ENCODE data around the gene TYW5. TPM values are rescaled to one million over a fixed set of nuclear protein-coding genes. Genes with fewer than 3 reads are reported as not detected.

TYW5 gene
- total and polyA plus RNA-seq, 2 of the 13 experiments (the other 11 are each of a cell fraction or from before 2014, with no cell fraction given): 8.3 to 14.6 TPM

DNA sequence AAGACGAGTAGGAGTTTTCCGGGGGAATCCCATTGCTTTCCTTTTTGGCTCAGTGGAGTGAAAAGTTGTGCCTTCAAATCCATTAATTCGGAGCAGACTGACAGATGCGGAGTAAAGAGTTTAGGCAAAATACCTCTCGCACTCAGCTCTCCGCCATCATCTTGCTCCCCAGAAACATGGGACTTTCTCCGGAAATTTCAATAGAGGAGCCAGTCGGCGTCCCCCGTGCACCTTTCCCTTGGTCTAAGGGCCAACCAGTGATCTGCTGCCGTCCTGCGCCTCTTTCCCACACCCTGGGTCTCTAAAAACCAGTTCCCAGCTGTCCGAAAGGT lies 318 bp downstream of the TYW5 start (continued):
- TF ChIP-seq TOPORS (CRISPR knock-in tag; IDR thresholded peaks at IDR 0.05) (no peak), HCFC1 (IDR thresholded peaks at IDR 0.05; ENCODE audit: low read depth, low read length) (no peak), GATAD1 (CRISPR knock-in tag; IDR thresholded peaks at IDR 0.05) (no peak), PITX1 (CRISPR knock-in tag; IDR thresholded peaks at IDR 0.05) (no peak), ZFY (CRISPR knock-in tag; IDR thresholded peaks at IDR 0.05) (no peak), HMG20A (CRISPR knock-in tag; IDR thresholded peaks at IDR 0.05; ENCODE audit: borderline replicate concordance) (no peak), ZNF234 (CRISPR knock-in tag; conservative IDR thresholded peaks at IDR 0.05) (peak; percentile 26; the same call in 1 of the 2 replicates), ZNF44 (CRISPR knock-in tag; IDR thresholded peaks at IDR 0.05) (no peak), ARNT (IDR thresholded peaks at IDR 0.05) (no peak), ATF7 (IDR thresholded peaks at IDR 0.05) (no peak), ATF7 (CRISPR knock-in tag; IDR thresholded peaks at IDR 0.05) (no peak), MXI1 (IDR thresholded peaks at IDR 0.05; ENCODE audit: borderline replicate concordance, low read depth, low read length) (no peak), CHD2 (IDR thresholded peaks at IDR 0.05; ENCODE audit: low read depth, low read length) (no peak), ZFP36L1 (CRISPR knock-in tag; IDR thresholded peaks at IDR 0.05) (no peak), RXRA (CRISPR knock-in tag; IDR thresholded peaks at IDR 0.05) (no peak), ZSCAN12 (CRISPR knock-in tag; IDR thresholded peaks at IDR 0.05) (peak; percentile 91), THYN1 (CRISPR knock-in tag; IDR thresholded peaks at IDR 0.05; ENCODE audit: borderline replicate concordance, low read depth) (no peak), IRX3 (CRISPR knock-in tag; IDR thresholded peaks at IDR 0.05; ENCODE audit: borderline replicate concordance, low read depth) (0 out of 2 replicates have a peak, but pooled peaks have one; percentile 16), RBAK (CRISPR knock-in tag; IDR thresholded peaks at IDR 0.05) (no peak)
- TF ChIP-seq, protein P1, sequence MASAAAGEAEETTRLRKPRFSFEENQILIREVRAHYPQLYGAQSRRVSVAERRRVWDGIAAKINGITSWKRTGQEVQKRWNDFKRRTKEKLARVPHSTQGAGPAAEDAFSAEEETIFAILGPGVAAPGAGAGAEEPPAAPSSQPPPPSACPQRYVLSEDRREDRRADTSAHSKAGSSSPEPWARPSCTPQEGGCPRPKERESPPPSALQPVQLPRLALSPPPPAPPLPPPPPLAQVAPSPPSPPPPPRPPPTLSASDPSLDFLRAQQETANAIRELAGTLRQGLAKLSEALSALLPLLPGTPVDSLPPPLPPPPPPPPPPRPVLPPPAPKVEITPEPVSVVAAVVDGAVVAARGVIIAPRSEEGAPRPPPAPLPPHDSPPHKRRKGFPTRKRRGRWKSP (CRISPR knock-in tag; IDR thresholded peaks at IDR 0.05): no peak
- TF ChIP-seq, protein P2, sequence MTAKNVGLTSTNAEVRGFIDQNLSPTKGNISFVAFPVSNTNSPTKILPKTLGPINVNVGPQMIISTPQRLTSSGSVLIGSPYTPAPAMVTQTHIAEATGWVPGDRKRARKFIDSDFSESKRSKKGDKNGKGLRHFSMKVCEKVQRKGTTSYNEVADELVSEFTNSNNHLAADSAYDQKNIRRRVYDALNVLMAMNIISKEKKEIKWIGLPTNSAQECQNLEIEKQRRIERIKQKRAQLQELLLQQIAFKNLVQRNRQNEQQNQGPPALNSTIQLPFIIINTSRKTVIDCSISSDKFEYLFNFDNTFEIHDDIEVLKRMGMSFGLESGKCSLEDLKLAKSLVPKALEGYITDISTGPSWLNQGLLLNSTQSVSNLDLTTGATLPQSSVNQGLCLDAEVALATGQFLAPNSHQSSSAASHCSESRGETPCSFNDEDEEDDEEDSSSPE (CRISPR knock-in tag; IDR thresholded peaks at IDR 0.05): no peak
- TF ChIP-seq, protein P3, sequence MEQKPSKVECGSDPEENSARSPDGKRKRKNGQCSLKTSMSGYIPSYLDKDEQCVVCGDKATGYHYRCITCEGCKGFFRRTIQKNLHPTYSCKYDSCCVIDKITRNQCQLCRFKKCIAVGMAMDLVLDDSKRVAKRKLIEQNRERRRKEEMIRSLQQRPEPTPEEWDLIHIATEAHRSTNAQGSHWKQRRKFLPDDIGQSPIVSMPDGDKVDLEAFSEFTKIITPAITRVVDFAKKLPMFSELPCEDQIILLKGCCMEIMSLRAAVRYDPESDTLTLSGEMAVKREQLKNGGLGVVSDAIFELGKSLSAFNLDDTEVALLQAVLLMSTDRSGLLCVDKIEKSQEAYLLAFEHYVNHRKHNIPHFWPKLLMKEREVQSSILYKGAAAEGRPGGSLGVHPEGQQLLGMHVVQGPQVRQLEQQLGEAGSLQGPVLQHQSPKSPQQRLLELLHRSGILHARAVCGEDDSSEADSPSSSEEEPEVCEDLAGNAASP (CRISPR knock-in tag; IDR thresholded peaks at IDR 0.05; ENCODE audit: borderline replicate concordance): no peak
- TF ChIP-seq, protein P4, sequence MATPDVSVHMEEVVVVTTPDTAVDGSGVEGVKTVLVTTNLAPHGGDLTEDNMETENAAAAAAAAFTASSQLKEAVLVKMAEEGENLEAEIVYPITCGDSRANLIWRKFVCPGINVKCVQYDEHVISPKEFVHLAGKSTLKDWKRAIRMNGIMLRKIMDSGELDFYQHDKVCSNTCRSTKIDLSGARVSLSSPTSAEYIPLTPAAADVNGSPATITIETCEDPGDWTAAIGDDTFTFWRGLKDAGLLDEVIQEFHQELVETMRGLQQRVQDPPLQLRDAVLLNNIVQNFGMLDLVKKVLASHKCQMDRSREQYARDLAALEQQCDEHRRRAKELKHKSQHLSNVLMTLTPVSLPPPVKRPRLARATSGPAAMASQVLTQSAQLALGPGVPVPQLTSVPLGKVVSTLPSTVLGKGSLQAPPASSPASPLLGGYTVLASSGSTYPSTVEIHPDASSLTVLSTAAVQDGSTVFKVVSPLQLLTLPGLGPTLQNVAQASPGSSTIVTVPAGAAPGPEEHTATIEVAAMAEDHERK (CRISPR knock-in tag; IDR thresholded peaks at IDR 0.05; ENCODE audit: low read depth): no peak
- TF ChIP-seq, protein P5, sequence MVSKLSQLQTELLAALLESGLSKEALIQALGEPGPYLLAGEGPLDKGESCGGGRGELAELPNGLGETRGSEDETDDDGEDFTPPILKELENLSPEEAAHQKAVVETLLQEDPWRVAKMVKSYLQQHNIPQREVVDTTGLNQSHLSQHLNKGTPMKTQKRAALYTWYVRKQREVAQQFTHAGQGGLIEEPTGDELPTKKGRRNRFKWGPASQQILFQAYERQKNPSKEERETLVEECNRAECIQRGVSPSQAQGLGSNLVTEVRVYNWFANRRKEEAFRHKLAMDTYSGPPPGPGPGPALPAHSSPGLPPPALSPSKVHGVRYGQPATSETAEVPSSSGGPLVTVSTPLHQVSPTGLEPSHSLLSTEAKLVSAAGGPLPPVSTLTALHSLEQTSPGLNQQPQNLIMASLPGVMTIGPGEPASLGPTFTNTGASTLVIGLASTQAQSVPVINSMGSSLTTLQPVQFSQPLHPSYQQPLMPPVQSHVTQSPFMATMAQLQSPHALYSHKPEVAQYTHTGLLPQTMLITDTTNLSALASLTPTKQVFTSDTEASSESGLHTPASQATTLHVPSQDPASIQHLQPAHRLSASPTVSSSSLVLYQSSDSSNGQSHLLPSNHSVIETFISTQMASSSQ (IDR thresholded peaks at IDR 0.05; ENCODE audit: low read depth): 0 out of 2 replicates have a peak, but pooled peaks have one; percentile 27
- TF ChIP-seq, protein P5 (CRISPR knock-in tag; IDR thresholded peaks at IDR 0.05; ENCODE audit: borderline replicate concordance): no peak
